Stimulated activated CD8-positive, alpha-beta memory T cell treated with anti-CD3 and anti-CD28 coated beads, Interleukin-15, amount 100 ng/mL, for 1 hour (primary cell): ENCODE measurements around the gene GPR132.
"Not testable (repeated sequence)": the region's sequence is repeated elsewhere in the genome, so short reads cannot be mapped to it uniquely, and the experiment has no call there.

Experiments
- DNase-seq: peaks from one replicate; pipeline ENCODE4 v3.0.0-alpha.2; 2020; ENCODE audit warnings: low read depth

The GPR132 gene

DNA sequence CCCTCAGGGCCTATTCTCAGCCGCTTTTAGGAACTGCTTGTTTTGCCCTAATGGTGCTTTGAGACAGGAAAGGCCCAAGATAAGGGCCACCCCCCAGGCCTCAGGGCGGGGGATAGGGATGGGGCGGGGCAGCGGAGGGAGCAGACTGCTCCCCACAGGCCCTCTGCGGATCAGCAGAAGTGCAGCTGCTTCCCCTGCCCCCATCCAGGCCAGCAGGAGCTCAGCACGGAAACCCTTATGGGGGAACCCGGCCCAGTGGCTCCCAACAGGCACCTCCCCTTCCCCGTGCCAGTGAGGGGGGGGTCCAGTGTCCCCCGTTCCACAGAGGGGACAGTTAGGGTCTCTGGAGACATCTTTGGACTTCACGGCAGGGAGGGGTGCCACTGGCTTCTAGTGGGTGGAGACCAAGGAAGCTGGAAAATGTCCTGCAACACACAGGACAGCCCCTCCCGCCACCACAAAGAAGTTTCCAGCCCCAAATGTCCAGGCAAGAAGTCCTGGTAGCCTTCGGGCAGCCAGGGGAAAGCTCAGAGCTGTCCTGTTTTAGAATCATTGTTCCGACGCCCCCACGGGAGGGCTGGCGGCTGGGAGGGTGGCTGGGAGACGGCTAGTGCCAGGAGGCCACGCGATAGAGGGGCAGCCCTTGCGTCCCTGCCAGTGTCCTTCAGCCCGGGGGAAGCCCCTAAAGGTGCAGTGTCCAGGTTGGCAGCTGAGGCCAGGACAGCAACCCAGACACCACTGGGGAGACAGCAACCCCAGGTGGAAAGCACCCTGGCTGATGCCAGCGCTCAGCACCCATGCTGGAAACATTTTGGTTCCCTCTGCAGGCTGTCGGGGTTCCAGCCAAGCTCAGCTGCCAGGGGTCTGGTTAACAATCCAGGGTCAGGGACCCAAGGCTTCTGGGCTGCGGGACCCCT lies 10.4 kb upstream of the GPR132 start:
- no peak for DNase-seq

DNA sequence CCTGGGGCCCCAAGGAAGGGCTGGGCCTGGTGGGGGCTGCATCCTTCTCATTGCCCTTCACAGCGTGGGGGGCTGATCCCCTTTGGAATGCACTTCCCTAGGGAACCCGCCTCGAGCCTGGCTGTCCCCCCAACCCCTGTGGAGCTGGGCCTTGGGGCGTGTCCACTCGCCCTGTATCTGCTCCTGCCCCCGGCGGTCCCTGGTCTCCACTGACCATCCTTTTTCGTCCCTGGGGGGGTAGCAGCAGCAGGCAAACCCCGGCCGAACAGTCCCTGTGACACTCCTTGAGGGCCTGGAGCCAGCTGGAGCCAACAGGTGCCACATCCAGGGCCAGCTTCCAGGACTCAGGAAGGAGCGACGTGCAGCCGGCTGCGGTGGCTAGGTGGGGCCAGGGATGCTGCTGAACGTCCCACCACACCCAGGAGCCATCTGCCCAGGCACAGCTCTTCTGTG lies 9.4 kb upstream of the GPR132 start:
- DNase-seq, result no peak

GRCh38 chr14:105073720-105074600 lies 8.7 kb upstream of the GPR132 start:
- no peak for DNase-seq

DNA sequence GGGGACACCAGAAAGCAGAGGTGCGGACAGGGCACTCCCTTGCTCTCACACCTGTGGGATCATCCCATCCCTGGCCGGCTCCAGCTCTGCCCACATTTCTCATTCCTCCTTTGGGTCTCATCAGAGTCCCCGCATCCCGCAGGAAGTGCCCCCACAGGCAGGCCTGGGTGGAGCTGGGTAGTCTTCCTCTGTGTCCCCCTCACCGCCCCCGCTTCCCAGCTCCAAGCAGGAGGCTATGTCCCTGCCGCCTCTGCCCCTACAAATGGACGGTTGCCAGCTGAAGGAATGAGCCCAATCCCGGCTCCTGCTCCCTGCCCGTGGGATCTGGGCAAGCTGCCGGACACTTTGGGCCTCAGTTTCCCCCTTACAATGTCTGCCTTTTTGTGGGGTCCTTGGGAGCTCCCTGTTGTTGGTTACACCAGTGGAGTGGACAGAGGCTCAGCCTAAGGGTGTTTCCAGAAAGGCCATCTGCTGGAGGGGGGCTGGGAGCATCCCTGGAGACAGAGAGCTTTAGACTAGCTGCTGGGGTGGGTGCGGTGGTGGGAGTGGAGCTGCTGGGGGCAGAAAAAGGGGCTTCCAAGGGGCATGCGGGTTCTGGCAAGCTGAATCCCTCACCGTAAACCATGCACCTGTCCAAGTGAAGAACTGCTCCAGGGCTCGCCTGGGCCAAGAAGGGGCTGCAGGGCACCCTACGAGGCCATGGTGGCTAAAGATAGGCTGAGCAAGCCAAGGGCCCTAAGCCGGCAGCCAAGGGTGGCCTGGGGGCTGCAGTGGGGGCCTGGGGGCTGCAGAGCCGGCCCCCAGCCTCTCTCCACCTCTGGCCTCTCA lies 7.9 kb upstream of the GPR132 start:
- DNase-seq, result no peak

DNA sequence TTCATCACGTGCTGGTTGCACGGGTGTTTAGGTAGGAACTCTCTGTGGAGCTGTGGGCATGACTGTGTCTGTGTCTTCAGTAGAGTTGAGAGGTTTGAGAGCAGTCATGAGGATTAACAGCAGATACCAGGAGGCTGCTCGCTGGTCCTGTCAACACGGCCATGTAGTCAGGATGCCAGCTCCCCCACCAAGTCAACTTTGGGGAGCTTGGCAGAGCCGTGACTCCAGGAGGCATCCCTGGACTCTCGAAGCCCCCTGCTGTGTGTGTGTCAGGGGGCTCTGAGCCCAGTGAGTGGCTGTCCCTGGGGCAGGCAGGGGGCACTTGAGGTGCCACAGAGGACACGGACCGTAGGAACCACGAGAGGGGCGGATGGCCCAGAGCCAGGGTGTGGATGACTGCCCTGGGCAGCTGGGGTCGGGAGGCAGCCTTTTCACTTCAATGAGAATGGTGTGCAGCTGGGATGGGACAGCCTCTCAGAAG lies 7.2 kb upstream of the GPR132 start:
- no peak for DNase-seq

GRCh38 chr14:105071942-105072341 lies 6.7 kb upstream of the GPR132 start:
- DNase-seq, result no peak

DNA sequence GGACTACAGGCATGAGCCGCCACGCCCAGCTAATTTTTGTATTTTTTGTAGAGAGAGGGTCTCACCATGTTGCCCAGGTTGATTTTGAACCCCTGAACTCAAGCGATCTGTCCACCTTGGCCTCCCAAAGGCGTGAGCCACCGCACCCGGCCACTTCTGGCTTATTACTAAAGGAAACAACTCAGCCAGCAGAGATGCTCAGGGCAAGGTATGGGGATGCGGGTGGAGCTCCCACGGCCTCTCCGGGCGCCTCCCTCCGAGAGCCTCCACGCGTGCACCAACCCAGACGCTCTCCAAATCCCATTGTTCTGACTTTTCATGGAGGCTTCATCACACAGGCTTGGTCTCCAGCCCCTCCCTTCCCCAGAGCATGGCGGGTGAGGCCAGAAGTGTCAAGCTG lies 6.1 kb upstream of the GPR132 start:
- DNase-seq, result no peak

- no peak for DNase-seq
Observed at GRCh38 chr14:105070760-105071137, 5.5 kb upstream of the GPR132 start.

DNA sequence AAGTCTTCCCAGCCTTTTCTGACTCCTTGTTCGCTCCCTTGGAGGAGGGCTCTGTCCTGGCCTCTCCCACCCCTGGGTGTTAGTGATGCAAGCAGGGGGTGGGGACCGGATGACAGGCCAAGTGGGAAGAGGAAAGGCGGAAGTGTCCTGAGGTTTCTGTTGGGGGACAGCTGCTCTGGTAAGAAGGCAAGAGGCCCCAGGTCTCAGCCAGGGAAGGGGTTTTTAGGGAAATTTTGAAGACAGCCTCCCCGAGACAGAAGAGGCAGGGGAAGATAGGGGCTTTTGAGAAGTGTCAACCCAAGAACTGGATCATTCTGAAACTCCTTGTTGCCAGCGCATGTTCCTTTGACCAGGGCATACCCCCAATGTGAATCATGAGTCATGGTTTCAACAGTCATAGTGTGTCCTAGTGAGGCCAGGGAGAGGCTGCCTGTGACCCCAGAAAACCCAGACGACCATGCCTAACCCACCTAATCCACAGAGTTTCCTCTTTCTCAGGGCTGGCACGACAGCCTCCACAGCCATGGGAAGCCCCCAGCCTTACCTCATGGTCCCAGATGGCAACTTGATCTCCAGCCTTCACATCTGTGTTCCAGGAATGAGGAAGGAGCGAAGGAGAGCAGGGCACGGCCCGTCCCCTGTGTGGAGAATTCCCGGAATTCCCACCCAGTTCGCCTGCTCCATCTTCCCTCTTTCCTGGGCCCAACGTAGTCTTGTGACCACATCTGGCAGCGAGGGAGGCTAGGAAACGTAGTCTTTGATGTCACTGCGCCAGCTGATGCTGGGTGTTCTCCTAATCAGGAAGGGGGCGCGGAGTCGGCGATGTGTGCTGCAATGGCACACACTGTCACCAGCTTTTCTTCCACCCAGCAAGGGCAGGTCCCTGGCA lies 4.9 kb upstream of the GPR132 start:
- DNase-seq, result no peak

- no peak for DNase-seq
Observed at GRCh38 chr14:105069522-105069870, 4.3 kb upstream of the GPR132 start.

DNA sequence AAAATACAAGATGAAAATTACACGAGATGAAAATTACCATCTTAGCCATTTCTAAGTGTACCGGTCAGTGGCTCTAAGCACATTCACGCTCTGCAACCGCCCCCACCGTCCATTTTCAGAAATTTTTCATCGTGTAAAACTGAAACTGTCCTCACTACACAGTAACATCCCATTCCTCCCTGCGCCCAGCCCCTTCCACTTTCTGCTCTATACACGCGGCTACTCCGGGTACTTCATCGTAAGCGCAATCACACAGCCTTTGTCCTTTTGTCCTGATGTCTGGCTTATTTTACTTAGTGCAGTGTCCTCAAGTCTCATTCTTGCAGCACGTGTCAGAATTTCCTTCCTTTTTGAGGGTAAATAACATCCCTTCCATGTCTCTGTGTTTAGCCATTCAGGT lies 3.6 kb upstream of the GPR132 start:
- no peak for DNase-seq

DNA sequence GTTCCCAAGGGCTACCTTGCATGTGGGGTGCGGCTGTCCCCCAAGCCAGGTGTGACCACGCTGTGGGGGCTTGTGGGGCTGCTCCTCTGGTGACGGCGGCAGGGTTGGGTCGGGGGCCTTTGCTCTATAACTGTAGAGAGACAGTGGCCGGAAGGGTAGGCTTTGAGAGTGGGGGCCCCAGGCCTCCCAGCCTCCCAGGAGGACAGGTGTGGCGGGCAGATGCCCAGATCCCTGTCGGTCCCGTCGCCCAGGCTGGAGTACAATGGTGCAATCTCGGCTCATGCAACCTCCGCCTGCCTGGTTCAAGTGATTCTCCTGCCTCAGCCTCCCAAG lies 2.7 kb upstream of the GPR132 start:
- DNase-seq, result no peak

- DNase-seq, result no peak
Observed at GRCh38 chr14:105067140-105067968, 2.1 kb upstream of the GPR132 start.

GRCh38 chr14:105066240-105067071 lies 1.2 kb upstream of the GPR132 start:
- no peak for DNase-seq

DNA sequence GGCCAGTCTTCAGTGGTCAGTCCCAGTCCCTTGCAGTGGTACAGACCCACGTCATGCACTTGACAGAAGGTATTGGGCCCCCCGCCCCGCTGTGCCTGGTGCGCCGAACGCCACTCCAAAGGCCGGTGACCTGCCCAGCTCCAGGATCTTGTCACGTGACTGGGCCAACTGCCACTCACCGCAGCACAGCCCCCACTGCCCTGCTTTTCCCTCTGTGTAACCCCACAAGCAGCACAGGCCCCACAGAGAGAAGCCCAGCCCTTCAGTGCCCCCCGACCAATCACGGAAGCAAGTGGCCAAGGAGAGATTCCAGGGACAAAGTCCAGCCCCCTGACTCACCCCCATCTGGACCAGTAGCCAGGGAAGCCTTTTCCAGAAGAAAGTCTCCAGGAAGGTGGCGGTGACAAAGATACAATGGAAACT lies 498 bp downstream of the GPR132 start:
- DNase-seq, result no peak

GRCh38 chr14:105064001-105064400 lies 1.2 kb downstream of the GPR132 start:
- no peak for DNase-seq

- DNase-seq, result not testable (repeated sequence)
Observed at GRCh38 chr14:105063506-105063905, 1.7 kb downstream of the GPR132 start.

GRCh38 chr14:105063056-105063455 lies 2.2 kb downstream of the GPR132 start:
- no peak for DNase-seq

GRCh38 chr14:105062048-105062433 lies 3.2 kb downstream of the GPR132 start:
- no peak for DNase-seq
